Activated CD8-positive, alpha-beta T cell treated with anti-CD3 and anti-CD28 coated beads for 36 hours (primary cell): ENCODE results near the gene RSF1. TPM values are rescaled to one million over a fixed set of nuclear protein-coding genes. Genes with fewer than 3 reads are reported as not detected.

Experiments used
- ATAC-seq: fragments of 200-7000 bp; cut with Tn5 transposase; one replicate; pipeline ENCODE4 v1.10.0; 2021; ENCODE audit warnings: mild to moderate bottlenecking, moderate library complexity
- CTCF ChIA-PET: fragments of 350-600 bp; sonication (Branson Sonifier 250); formaldehyde crosslinking; loops from one replicate; lab custom pipeline; 2021; ENCODE audit warnings: antibody characterized with exemption; lab: Charles Lee
- POLR2A ChIA-PET: fragments of 350-600 bp; sonication (Branson Sonifier 250); formaldehyde crosslinking; loops from one replicate; lab custom pipeline; 2021; ENCODE audit warnings: antibody characterized with exemption; lab: Charles Lee
- DNase-seq: peaks from one replicate; pipeline ENCODE4 v3.0.0-alpha.2; 2020
- H3K27ac Mint-ChIP-seq: one replicate; pipeline ENCODE4 v1.8.0; 2021; ENCODE audit warnings: mild to moderate bottlenecking, mixed read lengths
- H3K27me3 Mint-ChIP-seq: one replicate; pipeline ENCODE4 v1.8.0; 2021; ENCODE audit warnings: mixed read lengths
- H3K36me3 Mint-ChIP-seq: one replicate; pipeline ENCODE4 v1.8.0; 2021; ENCODE audit warnings: low read depth, mixed read lengths
- H3K4me1 Mint-ChIP-seq: one replicate; pipeline ENCODE4 v1.8.0; 2021; ENCODE audit warnings: low read depth, mixed read lengths
- H3K4me3 Mint-ChIP-seq: one replicate; pipeline ENCODE4 v1.8.0; 2021; ENCODE audit warnings: mild to moderate bottlenecking, moderate library complexity, mixed read lengths
- H3K9me3 Mint-ChIP-seq: one replicate; pipeline ENCODE4 v1.8.0; 2021; ENCODE audit warnings: mixed read lengths
- intact Hi-C: fragments of 100-400 bp; cut with micrococcal nuclease; formaldehyde crosslinking; loops from one replicate; pipeline ENCODE4 v1.10.0; 2022
- total RNA-seq, 2 experiments: library from RNA; stranded (reverse); gene quantifications; one replicate each; pipeline ENCODE4 v1.2.3, GENCODE V29; 2021
- TF ChIP-seq, protein P1 (sequence below): fragments of 200-600 bp; IDR thresholded peaks from one replicate; pipeline ENCODE4 v1.8.0; 2022; ENCODE audit warnings: antibody characterized with exemption, mild to moderate bottlenecking

The RSF1 gene
- total RNA-seq, 2 experiments from 2014 or later: 45.4 to 47.7 TPM

DNA sequence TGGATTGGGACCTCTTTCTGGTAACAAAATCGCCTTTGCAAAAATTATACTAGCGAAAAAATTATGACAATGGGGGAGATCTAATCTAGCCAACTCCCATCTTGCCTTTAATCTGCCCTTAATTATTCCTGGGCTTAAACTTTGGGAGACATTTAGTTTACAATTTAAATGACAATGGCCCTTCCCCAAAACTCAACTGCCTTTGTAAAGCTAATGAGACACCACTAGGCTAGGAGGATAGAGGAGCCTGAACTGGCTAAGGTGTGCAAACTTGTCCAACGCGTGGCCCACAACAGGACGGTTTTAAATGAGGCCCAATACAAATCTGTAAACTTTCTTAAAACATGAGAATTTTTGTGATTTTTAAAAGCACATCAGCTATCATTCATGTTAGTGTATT, 67.3 kb downstream of the RSF1 start:
- Mint-ChIP-seq H3K27ac (no peak overlapping the region), H3K9me3 (no peaks in the 10 kb centered on the region), H3K4me3 (no peak overlapping the region), H3K27me3 (no peaks in the 10 kb centered on the region), H3K4me1 (peaks cover 22% of the 10 kb centered on the region), H3K36me3 (peaks cover 27% of the 10 kb centered on the region)
- TF ChIP-seq, protein P1, sequence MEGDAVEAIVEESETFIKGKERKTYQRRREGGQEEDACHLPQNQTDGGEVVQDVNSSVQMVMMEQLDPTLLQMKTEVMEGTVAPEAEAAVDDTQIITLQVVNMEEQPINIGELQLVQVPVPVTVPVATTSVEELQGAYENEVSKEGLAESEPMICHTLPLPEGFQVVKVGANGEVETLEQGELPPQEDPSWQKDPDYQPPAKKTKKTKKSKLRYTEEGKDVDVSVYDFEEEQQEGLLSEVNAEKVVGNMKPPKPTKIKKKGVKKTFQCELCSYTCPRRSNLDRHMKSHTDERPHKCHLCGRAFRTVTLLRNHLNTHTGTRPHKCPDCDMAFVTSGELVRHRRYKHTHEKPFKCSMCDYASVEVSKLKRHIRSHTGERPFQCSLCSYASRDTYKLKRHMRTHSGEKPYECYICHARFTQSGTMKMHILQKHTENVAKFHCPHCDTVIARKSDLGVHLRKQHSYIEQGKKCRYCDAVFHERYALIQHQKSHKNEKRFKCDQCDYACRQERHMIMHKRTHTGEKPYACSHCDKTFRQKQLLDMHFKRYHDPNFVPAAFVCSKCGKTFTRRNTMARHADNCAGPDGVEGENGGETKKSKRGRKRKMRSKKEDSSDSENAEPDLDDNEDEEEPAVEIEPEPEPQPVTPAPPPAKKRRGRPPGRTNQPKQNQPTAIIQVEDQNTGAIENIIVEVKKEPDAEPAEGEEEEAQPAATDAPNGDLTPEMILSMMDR: no peak
- no peak for DNase-seq
- ChIA-PET CTCF (no interaction called here), POLR2A (no interaction called here)
- intact Hi-C loops: no loop called here
- ATAC-seq: no peak

DNA sequence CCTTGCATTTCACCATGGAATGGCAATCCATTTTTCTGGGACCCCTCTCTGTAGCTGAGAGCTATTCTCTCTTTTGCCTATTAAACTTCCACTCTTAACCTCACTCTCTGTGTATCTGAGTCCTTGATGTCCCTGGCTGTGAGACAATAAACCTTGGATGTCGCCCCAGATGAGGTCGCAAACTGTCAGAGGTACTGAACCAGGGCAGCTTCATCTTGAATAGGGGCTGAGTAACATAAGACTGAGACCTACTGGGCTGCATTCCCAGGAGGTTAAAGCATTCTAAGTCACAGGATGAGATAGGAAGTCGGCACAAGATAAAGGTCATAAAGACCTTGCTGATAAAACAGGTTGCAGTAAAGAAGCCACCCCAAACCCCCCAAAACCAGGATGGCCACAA, 68.0 kb downstream of the RSF1 start:
- ATAC-seq: no peak
- peaks cover 22% of the 10 kb centered on the region for H3K4me1 Mint-ChIP-seq
- CTCF ChIA-PET: no interaction called here
- TF ChIP-seq, protein P1: no peak
- no peaks in the 10 kb centered on the region for H3K27me3 Mint-ChIP-seq
- POLR2A ChIA-PET: no interaction called here
- no peak overlapping the region for H3K4me3 Mint-ChIP-seq
- H3K27ac Mint-ChIP-seq: no peak overlapping the region
- intact Hi-C loops: no loop called here
- H3K9me3 Mint-ChIP-seq: no peaks in the 10 kb centered on the region
- peaks cover 25% of the 10 kb centered on the region for H3K36me3 Mint-ChIP-seq
- DNase-seq: no peak

DNA sequence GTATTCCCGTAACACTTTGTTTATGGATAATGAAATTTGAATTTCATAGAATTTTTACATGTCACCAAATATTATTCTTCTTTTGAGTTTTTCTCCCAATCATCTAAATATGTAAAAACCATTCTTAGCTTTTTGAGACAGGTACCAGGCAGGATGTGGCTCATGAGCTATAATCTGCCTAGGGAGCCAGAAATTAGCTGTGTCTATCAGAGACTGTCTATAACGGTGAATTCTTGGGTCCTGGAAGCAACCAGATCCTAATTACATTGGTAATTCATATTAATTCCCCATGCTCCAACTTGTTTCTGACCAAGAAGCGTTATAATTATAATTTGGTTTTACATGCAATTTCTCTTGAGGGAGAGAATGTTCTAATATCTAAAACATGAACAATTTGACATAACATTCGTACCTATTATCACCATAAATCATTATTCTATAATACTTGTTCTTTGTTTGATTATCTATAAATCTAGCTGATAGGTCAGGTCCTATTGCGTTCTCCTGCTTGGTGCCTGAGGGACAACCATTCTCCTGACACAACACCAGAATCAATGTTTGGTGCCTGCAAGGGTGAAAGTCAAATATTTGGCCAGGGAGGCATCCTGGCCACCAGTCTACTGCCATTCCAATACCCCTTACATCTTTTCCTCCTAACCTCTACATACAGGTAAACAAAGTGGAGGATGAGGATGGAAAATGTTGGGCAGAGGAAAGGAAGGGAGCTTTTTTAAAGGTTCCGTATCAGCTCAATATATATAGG, 69.9 kb downstream of the RSF1 start:
- DNase-seq (no peak), ATAC-seq (no peak)
- Mint-ChIP-seq H3K27me3 (no peaks in the 10 kb centered on the region), H3K36me3 (peaks cover 17% of the 10 kb centered on the region), H3K27ac (no peak overlapping the region), H3K9me3 (no peaks in the 10 kb centered on the region), H3K4me3 (no peak overlapping the region), H3K4me1 (peaks cover 22% of the 10 kb centered on the region)
- CTCF ChIA-PET: no interaction called here
- POLR2A ChIA-PET: no interaction called here
- intact Hi-C loops: no loop called here
- TF ChIP-seq, protein P1: no peak

DNA sequence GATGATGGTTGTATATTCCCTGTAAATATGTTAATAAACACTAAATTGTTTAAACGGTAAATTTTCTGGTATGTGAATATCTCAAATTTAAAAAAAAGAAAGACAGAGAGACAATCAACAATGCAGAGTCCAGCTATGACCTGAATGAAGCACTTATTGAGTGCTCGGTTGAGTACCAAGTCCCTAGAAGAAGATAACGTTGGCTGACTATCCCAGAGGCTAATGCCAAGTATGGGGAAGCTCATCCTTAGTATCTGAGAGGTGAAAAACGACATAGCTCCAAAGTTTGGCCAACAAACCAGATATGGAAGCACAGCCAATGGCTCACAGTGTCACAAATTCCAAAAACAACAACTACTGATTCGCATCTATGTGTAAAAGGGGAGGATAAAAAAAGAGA, 71.3 kb downstream of the RSF1 start:
- Mint-ChIP-seq H3K36me3 (peaks cover 11% of the 10 kb centered on the region), H3K4me1 (peaks cover 18% of the 10 kb centered on the region), H3K27ac (no peak overlapping the region), H3K27me3 (no peaks in the 10 kb centered on the region), H3K9me3 (no peaks in the 10 kb centered on the region), H3K4me3 (no peak overlapping the region)
- DNase-seq (no peak), ATAC-seq (no peak)
- ChIA-PET CTCF (no interaction called here), POLR2A (interaction anchor here (0.5 kb wide), 1 partner anchor 116 kb away, joined by 3 read pairs; no protein-coding TSS in a partner anchor)
- TF ChIP-seq, protein P1: no peak
- intact Hi-C loops: no loop called here

DNA sequence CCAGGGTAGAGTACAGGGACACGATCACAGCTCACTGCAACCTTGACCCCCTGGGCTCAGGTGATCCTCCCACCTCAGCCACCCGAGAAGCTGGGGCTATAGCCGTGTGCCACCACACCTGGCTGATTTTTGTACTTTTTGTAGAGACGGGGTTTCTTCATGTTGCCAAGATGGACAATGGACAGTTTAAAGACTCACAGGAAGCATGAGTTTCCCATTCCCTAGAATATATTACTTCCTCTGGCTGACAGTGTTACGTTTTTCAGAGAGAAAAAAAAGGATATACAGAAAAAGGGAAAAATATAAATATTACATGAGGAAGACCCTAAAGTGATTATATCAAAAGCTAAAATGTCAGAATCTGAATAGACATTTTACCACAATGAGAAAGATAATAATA, 72.3 kb downstream of the RSF1 start:
- intact Hi-C loops: no loop called here
- peaks cover 11% of the 10 kb centered on the region for H3K4me1 Mint-ChIP-seq
- TF ChIP-seq, protein P1: no peak
- H3K27ac Mint-ChIP-seq: no peak overlapping the region
- no peaks in the 10 kb centered on the region for H3K27me3 Mint-ChIP-seq
- ChIA-PET POLR2A (interaction anchor here (0.6 kb wide), 1 partner anchor 20 kb away, joined by 3 read pairs; no protein-coding TSS in a partner anchor), CTCF (no interaction called here)
- H3K9me3 Mint-ChIP-seq: no peaks in the 10 kb centered on the region
- H3K36me3 Mint-ChIP-seq: peaks cover 3% of the 10 kb centered on the region
- ATAC-seq: no peak
- no peak overlapping the region for H3K4me3 Mint-ChIP-seq
- DNase-seq: no peak
